Spleen (tissue), 7 donors: Measurements from ENCODE around the gene SSH2.
A peak's percentile ranks its signal among the peaks of the same experiment; 100 is the strongest.

Experiments
- CTCF ChIP-seq, 11 experiments: fragments of 200-600 bp in 7 of 11; fragments of 450-650 bp in 4 of 11; sonication (generic) in 4 of 11; IDR thresholded peaks in 8 of 11; conservative IDR thresholded peaks in 3 of 11; 1 replicate in 7 of 11; 2 replicates in 4 of 11; pipeline versions ENCODE4 v1.4.0 to v1.8.0; 2016 to 2021; ENCODE audit warnings: antibody characterized with exemption in 11 of 11, inconsistent platforms in 4 of 11, mild to moderate bottlenecking in 1 of 11
- POLR2A ChIP-seq, 3 donors: fragments of 450-650 bp; IDR thresholded peaks; one replicate each; pipeline ENCODE4 v1.5.1; 2017; ENCODE audit warnings: antibody characterized with exemption in 3 of 3, mild to moderate bottlenecking in 1 of 3
- POLR2AphosphoS5 ChIP-seq, 3 donors: sonication (generic); formaldehyde crosslinking; IDR thresholded peaks; one replicate each; pipeline ENCODE4 v1.5.1; 2017; ENCODE audit warnings: antibody characterized with exemption in 3 of 3
- donor health status: DM: no; HTN: no; CAD: no; lungs with moderate emphysema.
- donor health status: DM: no; HTN: no; CAD: no.
- donor health status: DM: no; HTN: no; CAD: no.

DNA sequence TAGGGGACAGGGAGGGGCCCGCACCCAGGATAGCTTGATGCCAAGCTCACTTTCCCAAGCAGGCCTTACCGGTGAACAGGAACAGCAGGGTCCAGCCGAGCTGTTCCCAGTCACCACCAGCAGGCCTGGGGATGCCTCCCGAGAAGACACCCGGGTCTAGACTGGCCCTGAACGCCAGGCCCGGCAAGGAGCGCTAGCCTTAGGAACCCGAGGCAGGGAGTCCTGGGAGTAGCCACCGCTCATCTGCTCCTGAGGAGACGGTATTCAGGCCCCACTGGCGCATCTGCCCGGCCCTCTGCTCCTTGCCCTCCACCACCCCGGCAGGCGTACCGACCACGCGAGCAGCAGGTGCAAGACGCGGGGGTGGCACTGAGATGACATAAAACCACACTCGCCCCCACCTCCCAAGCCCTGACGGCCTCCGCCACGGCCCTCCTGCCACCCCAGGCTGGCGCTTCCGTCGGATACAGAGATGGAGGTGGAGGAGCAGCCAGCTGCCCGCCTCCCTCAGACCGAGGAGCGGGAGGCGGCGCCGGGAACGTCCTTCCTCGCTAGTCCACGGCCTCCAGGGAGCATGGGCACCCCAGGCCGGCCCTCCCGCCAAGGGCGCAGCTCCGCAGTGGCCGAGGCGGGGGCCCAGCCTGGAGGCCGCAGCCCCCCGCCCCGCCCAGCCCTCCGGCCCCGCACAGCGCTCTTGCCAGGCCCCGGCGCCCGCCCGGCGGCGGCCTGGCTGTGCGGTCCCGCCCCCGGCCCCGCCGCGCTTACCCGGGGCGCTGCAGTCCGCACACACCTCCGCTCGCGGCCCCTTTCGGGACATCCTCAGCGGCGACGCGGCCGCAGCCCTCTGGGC lies 341.2 kb downstream of the SSH2 start:
- TF ChIP-seq CTCF (IDR thresholded peaks at IDR 0.05 in 8 of 11, conservative IDR thresholded peaks at IDR 0.05 in 3 of 11) = no peak
- no peak for TF ChIP-seq POLR2A (IDR thresholded peaks at IDR 0.05)
- peak; percentile 34 to 70 (median 62) for TF ChIP-seq POLR2AphosphoS5 (IDR thresholded peaks at IDR 0.05)
